ENCODE measurements around the gene IQGAP1. TPM values are rescaled to one million over a fixed set of nuclear protein-coding genes. Genes with fewer than 3 reads are reported as not detected.

The IQGAP1 gene
- total and polyA plus RNA-seq, 11 donors = 18.9 to 115 (median 36.1) TPM

DNA sequence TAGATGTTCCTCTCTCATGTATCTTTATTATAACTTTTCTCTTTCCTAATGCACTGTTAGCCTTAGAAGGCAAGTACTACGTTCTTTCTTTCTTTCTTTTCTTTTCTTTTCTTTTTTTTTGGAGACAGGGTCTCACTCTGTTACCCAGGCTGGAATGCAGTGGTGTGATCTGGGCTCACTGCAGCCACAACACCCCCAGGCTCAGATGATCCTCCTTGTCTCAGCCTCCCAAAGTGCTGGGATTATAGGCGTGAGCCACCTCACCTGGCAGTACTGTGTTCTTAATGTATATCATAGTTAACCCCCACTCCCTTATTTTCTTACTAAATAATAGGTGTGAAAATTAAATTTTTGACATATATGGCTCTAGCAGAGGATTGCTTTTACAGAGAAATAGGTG is 23.1 kb downstream of the IQGAP1 start:
- intact Hi-C loops (cut with DNase I) = no loop called here
- H3K4me3 ChIP-seq = no peak overlapping the region
- 86 to 97% (median 91%) methylated on average over 2 of the region's 2 CpGs for WGBS, 4 donors
- no peaks in the 10 kb centered on the region for H3K9me3 ChIP-seq
- DNase-seq (no peak), ATAC-seq (no peak)
- H3K36me3 ChIP-seq = peaks cover 0 to 18% (median 0%) of the 10 kb centered on the region in 9 donors
- H3K27ac ChIP-seq = peak overlapping the region in 1 of 12 donors; percentile 86
- H3K4me1 ChIP-seq = peaks cover 10 to 83% (median 61%) of the 10 kb centered on the region in 12 donors
- no peaks in the 10 kb centered on the region for H3K27me3 ChIP-seq
- no peak for TF ChIP-seq POLR2A (IDR thresholded peaks at IDR 0.05)
- TF ChIP-seq, protein P1, sequence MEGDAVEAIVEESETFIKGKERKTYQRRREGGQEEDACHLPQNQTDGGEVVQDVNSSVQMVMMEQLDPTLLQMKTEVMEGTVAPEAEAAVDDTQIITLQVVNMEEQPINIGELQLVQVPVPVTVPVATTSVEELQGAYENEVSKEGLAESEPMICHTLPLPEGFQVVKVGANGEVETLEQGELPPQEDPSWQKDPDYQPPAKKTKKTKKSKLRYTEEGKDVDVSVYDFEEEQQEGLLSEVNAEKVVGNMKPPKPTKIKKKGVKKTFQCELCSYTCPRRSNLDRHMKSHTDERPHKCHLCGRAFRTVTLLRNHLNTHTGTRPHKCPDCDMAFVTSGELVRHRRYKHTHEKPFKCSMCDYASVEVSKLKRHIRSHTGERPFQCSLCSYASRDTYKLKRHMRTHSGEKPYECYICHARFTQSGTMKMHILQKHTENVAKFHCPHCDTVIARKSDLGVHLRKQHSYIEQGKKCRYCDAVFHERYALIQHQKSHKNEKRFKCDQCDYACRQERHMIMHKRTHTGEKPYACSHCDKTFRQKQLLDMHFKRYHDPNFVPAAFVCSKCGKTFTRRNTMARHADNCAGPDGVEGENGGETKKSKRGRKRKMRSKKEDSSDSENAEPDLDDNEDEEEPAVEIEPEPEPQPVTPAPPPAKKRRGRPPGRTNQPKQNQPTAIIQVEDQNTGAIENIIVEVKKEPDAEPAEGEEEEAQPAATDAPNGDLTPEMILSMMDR (IDR thresholded peaks at IDR 0.05) = no peak

DNA sequence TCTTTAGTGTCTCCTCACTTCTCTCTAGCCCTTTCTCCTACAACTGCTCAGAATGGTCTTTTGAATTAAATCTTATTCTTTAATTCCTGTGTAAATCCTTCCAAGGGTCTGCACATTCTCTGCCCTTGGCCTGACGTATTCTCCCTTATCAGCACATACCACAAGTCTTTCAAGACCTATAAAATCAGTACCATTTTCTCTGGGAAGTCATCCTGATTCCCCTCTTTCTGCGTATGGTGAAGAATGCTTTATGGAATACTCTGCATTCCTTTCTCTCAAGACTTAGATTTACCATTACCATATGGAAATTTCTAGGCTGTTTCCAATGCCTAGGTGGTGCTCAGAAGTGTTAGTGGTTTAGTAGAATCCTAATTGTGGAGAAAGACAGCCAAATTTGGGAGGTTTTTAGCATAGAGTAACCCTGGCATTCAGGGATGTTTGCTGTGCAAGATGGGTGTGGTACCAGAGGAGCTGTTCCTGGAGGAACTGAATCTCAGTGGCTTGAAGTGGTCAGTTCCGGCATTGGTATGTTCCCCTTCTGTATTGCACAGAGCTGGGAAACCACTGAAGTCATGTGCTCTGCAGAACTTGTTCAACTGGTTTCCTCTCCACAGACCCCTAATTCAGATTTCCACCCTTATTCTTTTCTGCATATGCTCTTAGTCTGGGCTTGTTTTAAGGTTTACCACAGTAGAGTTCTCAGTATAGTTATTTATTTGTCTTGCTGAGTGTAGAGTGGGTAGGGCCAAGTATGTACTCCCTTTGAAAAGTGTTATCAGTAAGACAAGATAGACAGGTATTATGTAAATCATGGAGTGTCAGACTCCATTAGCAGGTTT is 24.5 kb downstream of the IQGAP1 start:
- TF ChIP-seq, protein P1 (IDR thresholded peaks at IDR 0.05) = no peak
- TF ChIP-seq POLR2A (IDR thresholded peaks at IDR 0.05) = no peak
- peak; percentile 79 to 94 (median 87) for ATAC-seq
- intact Hi-C loops (cut with DNase I) = no loop called here
- peaks cover 7 to 74% (median 52%) of the 10 kb centered on the region in 12 donors for H3K4me1 ChIP-seq
- H3K27me3 ChIP-seq = no peaks in the 10 kb centered on the region
- H3K9me3 ChIP-seq = peaks cover 0 to 5% (median 0%) of the 10 kb centered on the region in 12 donors
- H3K27ac ChIP-seq = peak overlapping the region in 7 of 12 donors; percentile 3 to 86 (median 30)
- DNase-seq = peak in 2 of 5 donors; percentile 29 to 41
- H3K36me3 ChIP-seq = peaks cover 0 to 24% (median 0%) of the 10 kb centered on the region in 9 donors
- peak overlapping the region in 1 of 12 donors; percentile 15 for H3K4me3 ChIP-seq
- 51 to 54% (median 53%) methylated on average over 3 of the region's 3 CpGs for WGBS, 4 donors

DNA sequence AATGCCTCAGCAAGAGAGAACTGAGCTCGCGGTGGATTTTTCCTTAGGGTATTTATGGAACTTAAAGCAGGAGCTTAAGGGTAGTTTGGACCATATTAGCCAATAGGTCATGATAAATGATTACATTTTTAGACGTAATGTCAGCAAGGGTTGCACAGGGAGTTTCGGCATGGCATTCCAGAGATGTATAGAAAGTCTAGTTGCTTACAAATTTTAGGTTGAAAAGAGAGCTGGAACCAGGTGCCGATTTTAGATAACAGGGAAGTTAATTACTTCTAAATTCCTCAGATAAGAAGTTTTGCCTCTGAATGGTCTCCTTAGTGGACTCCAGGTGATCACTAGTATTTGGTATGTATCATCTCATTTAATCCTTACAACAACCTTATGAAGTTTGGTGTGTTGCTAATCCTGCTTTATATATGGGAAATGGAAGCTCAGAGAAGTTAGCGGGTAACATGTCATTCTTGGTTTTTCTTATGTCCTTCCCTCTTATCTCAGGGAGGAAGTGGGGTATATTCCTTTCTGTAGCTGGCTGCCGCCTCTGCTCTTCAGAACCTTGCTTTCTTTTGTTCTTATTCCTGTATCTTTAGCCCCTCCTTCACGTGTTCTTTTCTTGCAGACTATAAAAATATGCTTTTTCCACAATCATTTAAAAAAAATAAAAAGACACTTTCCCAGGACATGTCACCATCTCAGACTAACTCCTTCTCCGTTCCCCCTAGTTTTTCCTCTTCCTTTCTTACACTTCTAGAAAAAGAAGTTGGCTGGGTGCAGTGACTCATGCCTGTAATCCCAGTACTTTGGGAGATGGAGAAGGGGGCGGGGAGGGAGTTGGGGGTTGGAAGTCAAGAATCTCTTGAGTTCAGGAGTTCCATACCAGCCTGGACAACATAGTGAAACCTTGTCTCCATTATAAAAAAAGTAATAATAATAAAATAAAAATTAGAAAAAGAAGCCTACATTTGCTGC is 25.7 kb downstream of the IQGAP1 start:
- Histone ChIP-seq H3K27ac (peak overlapping the region in 7 of 12 donors; percentile 3 to 86 (median 33)), H3K27me3 (no peaks in the 10 kb centered on the region), H3K4me1 (peaks cover 5 to 72% (median 51%) of the 10 kb centered on the region in 12 donors), H3K36me3 (peaks cover 0 to 24% (median 0%) of the 10 kb centered on the region in 9 donors), H3K4me3 (peak overlapping the region in 1 of 12 donors; percentile 15), H3K9me3 (peaks cover 0 to 5% (median 0%) of the 10 kb centered on the region in 12 donors)
- DNase-seq (no peak), ATAC-seq (peak in 3 of 4 donors; percentile 36 to 57 (median 46))
- 64 to 66% (median 66%) methylated on average over 10 of the region's 10 CpGs for WGBS, 4 donors
- intact Hi-C loops (cut with DNase I) = loop anchor here in 1 of 10 donors (2.0 kb wide), 1 partner anchor 13 kb away; no protein-coding TSS in a partner anchor
- no peak for TF ChIP-seq POLR2A (IDR thresholded peaks at IDR 0.05)
- TF ChIP-seq, protein P1 (IDR thresholded peaks at IDR 0.05) = no peak
